HG03045 (cell line): ENCODE measurements around the gene RYR2.
"Not testable (repeated sequence)": the region's sequence is repeated elsewhere in the genome, so short reads cannot be mapped to it uniquely, and the experiment has no call there.

ENCODE experiments used
- ATAC-seq: cut with Tn5 transposase; IDR thresholded peaks from one replicate; pipeline ENCODE4 v1.9.1; 2021; ENCODE audit warnings: mild to moderate bottlenecking, moderate library complexity; ENCODE audit not compliant: unreplicated experiment

RYR2 gene

DNA sequence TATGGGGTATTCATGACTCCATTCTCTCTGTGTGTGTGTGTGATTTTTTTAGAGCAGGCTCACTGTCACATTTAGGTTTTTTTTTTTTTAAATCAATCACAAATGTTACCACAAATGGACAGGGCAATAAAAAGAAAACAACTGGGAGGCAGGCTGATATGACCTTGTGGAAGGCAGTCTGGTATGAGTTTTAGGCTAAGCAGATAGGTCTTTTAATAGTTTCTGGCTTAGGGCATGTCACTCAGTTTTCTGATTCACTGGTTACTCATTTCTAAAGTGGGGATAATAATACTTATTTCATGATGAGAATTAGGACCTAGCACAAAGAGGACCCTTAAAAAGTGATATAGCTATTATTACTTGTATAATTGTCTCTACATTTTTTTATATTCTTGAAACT is 278.9 kb downstream of the RYR2 start:
- no peak for ATAC-seq

DNA sequence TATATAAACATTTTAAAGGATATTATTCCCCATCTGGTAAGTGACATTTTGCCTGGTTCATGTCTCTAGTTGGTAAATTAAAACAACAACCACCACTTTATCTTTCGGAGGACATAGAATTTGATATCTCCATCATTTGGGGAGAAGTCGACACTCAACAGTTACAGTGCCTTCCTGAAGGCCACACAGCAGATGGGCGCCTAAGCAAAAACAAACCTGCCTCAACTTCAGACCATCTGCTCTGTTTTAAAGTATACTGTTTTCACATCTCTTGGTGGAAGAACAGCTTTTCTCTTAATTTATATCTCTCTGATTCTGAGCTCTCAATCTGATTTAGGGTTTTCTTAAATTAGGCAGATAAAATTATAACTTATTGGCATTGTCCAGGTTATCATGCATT is 282.2 kb downstream of the RYR2 start:
- ATAC-seq: no peak

DNA sequence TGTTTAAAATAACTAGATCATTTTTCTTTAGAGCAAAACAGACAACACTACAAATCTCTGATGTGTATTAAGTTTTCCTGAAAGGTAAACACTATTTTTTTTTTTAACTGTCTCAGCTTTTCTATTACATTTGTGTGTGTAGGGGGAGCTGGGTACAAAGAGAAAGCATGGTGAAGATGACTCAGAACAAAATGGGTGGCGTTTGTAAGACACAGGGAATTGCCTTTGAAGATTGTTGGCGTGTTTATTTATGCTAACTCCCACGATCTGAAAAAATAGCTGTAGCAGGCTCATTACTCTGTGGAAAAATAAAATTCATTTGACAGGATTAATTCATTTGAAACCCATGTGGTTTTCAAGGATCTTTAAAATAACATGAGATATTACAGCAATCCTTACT is 285.1 kb downstream of the RYR2 start:
- no peak for ATAC-seq

DNA sequence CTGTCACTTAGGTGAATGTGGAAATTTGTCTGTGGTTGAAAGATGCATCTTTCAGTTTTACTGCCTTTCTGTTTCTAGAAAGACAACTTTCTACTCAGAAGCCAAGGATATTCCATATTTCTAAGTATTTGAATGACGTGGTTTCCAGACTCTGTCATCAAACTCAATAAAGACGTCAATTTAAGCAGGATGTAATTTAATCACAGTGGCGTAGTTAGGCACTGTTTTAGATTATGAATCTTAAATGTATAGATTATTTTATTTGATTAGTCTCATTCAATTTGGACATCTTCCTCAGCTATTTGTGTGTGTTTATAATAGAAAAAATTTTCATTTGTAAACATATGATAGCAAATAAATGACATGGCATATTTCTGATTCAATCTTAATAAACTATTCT is 298.9 kb downstream of the RYR2 start:
- no peak for ATAC-seq

DNA sequence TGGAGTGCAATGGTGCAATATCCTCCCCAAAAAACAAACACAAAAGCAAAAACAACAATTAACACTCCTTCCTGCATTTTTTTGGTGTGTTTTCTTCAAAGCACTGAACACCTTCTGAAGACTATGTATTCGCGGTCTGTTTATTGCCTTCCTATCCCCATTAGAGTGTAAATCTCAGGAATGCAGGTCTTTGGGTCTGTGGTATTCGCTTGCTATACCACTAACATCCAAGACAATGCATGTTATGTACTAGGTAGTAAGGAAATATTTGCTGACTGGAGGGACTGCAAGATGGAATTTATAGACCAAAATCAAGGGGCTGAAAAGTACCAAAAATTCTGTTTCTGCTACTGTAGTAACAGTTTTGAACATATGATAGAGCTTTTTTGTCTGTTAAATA is 299.4 kb downstream of the RYR2 start:
- ATAC-seq: no peak

DNA sequence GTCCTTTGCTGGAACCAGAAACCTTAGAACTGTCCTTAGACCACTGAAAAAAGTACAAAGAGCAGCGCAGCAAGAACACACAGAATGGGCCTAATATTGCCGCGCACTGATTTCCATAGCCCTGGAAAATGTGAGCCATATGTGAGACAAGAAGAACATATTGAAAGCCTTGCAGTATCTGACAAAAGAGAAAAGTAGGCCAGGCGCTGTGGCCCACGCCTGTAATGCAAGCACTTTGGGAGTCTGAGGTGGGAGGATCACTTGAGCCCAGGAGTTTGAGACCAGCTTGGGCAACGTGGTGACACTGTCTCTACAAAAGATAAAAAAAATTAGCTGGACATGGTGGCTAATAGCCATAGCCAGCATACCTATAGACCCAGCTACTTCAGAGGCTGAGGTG is 300.7 kb downstream of the RYR2 start:
- no peak for ATAC-seq

DNA sequence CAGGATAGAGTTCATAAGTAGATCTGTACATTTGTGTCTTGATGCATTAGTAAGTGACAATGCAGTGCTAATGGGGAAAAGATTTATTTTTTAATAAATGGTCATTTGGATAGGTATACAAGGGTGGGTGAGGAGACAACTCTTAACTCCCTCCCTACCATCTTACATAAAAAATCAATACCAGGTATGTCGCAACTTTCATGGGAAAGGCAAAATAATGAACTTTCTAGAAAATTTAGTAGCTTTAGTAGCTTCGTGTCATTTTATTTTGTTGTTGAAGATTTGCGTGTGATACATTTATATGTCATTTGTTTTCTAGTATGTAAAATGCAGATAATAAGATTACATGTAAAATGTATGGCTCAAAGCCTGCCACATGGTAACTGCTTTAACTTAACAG is 310.8 kb downstream of the RYR2 start:
- ATAC-seq: no peak

DNA sequence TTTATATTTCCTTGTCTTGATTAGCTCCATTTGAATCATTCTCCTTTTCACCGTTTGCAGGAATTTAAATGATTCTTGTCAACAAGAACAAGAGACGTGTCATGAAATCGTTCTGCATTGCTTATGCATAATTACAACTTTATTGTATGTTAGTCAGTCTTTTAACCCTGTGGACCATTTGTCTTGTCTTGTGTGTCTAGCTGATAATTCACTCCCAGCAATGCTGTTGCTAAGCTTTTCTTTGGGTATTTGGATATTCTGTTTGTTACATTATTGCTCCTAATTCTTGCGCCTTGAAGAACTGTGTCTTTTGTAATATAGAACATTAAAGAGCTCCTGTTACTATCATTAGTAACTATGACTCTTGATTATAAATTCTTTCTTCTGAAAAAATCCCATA is 311.9 kb downstream of the RYR2 start:
- ATAC-seq: no peak

DNA sequence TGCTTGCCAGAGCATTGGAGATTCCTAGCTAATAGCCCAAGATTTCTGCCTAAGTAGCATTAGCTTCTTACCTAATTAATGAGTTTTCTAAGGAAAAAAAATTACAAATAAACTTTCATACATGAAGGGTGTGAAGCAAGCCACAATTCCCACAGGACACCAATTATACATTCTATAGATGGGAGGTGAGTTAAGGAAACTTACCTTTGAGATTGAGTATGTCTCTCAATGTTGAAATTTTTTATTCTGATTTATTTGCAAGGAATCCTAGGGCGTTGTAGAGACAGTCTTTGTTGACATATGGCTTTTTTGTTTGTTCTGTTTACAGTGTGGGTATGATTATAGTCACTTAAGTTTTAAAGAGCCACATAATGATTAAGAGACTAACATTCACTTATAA is 313.0 kb downstream of the RYR2 start:
- ATAC-seq: no peak

DNA sequence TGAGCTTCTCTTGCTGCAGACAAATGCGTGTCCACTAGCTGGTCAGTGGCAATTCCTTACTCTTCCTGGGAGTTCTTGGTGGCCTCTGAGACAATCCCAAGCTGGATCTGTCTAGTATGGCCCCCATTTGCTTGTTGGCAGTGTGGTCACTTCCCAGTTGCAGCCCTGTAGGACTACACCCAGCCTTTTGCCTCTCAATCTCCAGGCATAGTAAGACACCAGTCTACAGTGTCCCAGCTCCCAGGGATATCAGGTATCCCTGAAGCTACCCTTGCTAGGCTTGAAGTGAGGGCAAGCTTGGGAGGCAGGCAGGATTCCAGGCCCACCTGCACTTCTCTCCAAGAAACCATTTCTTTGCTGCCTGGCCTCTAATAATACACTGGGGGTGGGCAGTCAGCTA is 316.6 kb downstream of the RYR2 start:
- no peak for ATAC-seq

DNA sequence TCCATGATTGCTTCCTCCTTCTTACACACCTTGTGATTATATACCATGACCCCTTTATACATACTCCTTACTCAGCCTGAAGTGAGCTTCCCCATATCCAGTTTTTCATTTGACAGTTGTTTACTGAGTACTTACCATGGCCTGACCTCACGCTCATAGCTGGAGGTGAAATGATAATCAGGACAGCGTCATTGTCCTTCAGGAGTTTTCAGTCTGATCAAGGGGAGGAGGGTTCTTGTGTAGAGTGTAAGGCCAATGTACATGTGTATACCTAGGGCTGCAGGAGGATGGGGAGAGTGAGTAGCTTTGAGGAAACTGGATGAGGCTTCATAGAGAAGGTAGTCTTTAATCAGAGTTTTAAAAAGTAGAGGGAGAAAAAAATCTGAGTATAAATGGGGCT is 325.8 kb downstream of the RYR2 start:
- ATAC-seq: no peak

DNA sequence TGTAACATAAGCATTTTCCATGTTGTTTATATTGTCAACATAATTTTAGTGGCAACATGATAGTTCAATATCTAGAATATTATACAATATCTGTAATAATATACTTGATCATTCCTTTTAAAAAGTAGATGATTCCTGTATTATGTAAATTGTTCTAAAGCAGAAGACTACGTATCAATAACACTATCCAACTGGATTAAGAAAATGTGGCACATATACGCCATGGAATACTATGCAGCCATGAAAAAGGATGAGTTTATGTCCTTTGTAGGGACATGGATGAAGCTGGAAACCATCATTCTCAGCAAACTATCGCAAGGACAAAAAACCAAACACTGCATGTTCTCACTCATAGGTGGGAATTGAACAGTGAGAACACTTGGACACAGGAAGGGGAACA is 329.5 kb downstream of the RYR2 start:
- ATAC-seq: not testable (repeated sequence)

DNA sequence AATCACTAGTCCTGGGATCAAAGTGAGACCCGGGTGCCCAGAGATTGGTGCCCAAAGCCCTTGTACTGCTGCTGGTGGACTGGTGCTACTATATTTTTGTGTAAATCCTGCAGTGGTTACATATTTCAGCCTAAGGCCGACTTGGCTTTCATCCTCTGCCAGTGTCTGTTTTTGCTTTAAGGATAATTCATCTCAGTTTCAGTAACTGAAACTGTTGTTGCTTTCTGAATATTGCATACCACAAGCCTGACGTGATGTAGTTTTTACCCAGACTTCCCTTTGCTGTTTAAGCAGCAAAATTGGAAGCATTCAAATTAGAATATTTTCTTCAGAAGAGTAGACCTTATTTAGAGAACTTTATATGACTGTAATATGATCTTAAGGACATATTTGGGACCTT is 341.8 kb downstream of the RYR2 start:
- ATAC-seq: no peak

DNA sequence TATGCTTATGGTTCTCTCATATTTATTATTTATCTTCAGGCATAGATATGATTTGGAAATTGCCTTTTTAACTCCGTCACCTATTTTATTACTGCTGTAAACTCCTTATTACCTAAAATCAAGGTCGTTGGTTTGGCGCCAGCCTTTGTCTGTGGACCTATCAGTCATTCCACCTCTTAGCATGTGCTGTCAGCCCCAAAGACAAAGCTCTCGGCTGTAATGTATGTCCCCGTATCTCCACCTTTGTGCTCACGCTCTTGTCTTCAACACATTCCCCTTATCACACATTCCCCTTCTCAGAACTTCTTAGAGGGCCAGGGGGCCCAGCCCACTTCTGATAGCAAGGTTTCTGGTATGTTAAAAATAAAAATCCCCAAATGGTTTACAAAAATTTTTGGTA is 342.2 kb downstream of the RYR2 start:
- ATAC-seq: no peak

DNA sequence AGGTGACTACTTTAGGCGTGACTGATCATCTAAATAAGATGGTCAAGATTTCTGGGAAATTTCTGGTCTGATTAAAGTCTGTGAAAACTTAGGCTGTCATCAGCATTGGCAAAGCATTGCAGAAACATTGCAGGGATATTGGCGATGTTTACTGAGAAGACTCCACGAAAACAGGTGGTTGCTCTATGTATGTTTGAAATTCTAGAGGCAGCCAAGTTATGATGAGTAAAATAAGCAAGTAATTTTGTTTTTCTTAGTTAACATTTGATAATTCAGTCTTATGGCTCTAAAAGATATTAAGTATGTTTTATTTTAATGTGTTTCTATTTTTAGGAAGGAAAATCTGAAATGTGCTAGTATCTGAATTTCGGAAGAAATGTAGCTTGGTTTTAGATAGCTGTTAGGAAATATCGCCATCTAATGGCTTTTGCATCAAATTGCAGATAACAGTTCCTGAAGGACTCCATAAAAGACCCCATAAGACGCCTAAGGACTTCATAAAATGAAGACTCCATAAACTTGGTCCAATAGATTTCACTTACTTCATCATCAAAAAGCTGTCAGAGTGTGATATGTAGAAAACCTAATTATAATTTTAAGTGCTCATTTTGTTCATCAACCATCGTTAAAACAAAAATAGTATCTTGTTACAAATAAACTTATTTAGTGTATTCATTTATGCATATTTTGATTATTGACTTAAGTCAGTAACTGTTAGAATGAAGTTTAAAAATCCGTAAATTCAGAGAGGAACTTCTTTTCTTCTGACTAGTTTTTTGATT is 344.6 kb downstream of the RYR2 start:
- no peak for ATAC-seq

DNA sequence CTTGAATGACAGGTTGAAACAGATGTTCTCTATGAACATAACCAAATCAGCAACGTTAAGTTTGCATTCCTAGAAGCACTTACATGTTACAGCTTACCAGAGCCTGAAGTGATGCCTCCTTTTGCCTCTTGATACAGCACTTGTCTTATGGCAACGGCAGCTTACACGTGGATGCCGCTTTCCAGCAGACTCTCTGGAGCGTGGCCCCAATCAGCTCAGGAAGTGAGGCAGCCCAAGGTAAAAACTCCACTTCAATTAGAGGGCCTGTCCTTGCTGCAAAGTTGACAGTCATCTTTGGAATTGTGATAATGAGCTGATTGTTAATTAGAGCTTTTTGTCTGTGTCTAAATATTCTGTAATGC is 345.1 kb downstream of the RYR2 start:
- ATAC-seq: no peak

DNA sequence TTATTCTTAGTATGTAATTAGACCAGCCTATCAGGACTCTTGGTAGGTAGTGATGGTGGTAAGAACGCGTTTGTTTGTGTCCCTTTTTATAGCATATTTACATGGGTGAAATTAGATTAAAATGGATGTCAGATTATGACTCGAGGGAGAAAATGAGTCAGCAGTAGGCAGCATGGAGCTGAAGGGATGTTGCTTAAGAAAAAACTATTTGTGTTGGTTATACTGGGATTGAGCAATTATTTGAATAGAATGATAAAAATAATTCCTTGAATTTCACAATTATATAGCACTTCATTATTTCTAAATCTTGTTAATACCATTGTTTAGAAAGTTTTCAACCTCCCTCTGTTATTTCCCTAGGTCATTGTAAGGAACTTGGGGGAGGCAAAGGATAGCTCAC is 348.8 kb downstream of the RYR2 start:
- ATAC-seq: no peak

DNA sequence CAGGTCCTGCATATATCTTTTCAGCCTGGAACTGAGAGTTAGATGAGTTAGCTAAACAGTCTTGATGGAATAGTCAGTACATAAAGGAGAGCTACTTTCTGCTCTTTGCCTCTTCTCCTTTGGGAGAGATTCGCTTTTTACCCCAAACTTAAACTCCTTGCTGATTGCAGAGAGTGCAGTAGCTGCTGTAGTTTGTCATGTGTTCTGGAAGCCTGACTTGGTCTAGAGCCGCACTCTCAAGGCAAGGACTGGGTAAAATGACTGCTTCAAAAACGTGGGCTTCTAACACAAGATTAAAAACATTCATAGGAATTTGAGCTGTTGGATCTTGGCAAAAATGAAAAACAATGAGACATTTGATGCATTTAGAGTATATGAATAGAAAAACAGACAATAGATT is 351.6 kb downstream of the RYR2 start:
- ATAC-seq: no peak

DNA sequence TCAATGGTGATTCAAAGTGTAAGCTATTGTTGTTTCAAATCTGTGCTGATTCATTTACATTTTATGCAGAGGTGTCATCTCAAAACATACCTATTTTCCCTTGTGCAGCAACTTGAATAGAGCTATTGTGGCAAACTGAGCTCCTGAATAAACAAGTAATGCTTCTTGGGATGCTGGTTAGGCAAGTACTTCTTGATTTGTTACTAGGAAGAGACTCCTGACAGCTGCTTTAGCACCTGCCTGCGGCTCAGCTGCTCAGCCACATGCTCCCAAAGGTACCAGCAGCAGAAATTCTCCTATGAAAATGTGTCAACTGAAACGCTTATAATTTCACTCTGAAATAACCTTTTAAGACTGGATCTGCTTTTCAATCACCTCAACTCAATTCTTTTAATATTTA is 352.3 kb downstream of the RYR2 start:
- no peak for ATAC-seq

DNA sequence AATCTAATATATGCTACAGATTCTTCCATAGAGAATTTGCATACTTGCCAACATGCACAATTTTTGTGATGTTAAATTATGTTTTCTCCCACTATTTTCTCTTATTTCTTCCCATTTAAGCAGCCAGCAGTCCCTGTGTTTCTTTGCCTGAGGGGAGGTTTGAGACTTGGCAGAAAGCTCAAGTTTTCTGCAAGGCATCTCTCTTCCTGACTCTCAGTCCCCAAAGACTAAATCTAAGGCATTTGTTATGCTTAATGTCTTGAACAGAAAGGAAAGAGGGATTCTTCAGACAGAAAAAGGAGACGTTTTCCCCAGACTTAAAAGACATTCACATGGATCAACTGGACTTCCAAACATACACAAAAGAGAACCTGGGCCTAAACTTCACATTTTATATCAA is 354.4 kb downstream of the RYR2 start:
- no peak for ATAC-seq

DNA sequence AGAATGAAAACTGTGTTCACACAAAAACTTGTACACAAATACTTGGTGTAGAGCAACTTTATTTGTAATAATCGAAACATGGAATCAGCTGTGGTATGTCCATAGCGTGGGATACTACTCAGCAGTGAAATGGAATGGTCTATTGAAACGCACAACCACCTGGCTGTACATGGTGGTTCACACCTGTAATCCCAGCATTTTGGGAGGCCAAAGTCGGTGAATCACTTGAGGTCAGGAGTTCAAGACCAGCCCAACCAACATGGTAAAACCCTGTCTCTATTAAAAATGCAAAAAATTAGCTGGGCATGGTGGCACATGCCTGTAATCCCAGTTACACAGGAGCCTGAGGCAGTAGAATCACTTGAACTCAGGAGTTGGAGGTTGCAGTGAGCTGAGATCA is 356.8 kb downstream of the RYR2 start:
- no peak for ATAC-seq

DNA sequence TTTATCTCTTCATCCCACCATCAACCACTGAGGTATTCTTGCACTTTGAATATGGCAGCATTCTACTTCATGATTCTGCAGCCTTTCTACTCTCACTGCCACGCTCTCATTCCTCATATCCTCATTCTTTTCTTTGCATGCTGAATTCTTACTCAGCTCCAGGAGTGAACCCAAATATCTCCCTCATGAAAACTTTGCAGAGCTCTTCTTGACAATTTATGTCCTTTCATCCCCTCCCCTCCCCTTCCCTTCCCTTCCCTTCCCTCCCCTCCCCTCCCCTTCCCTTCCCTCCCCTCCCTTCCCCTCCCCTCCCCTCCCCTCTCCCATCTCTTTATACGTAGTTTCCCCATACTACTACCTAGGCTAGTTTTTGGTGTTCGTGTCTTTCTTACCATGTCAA is 363.9 kb downstream of the RYR2 start:
- no peak for ATAC-seq

DNA sequence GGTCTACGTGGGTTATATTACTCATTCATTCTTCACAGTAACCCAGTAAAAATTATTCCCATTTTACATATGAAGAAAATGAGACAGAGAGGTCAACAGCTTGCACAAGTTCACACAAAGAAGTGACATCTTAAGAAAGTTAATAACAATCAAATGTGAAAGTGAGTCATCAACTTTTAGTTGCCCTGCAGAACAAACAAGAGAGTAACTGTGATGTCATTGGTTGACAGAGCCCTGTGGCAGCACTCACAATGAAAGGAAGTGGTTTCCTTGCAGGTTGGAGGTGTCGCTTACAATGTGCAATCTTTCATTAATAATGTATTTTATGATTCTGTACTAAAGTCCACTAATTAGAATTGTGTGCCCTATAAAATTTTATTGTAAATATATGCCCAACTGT is 369.6 kb downstream of the RYR2 start:
- no peak for ATAC-seq
